ENCODE results near the gene APOA1.

APOA1 gene

DNA sequence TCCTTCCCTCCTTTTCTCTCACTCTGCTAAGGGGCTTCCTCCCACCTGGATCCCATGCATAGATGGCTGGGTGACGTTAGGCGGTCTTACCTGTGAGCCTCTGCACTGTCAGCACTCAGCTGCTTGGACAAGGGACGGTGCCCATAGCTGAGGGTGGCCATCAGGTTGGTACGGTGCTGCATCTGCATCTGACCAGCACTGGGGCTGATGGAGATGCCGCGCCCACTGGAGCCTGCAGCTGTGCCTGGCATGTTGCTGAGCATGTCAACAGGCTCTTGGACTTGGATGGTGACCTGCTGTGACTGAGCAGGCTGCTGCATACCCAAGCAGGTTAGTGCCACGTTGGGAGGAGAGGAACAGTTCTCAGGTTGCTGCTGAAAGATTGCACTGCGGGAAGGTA, 21.8 kb upstream of the APOA1 start:
- DNase-seq (ENCODE audit: extremely low read depth in 1 of 2, low read depth in 1 of 2) = no peak

DNA sequence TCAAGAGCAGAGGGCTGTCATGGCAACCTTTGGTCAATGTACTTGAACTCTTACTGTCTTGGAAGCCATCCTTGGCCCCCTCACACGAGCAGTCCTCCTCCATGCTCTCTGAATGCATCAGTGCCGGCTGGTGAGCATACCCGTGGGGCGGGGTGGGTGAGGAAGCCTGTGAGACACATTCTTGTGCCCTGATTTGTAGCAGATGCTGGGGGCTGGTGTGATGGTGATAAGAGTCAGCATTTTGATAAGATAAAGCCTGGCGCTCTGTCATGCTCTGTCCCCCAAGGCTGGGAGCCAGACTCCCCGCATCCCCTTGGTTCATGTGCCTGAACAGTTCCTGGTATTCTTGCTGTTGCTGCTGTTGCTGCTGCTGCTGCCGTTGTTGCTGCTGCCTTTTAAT, 20.5 kb upstream of the APOA1 start:
- DNase-seq (ENCODE audit: extremely low read depth in 1 of 2, low read depth in 1 of 2) = no peak

DNA sequence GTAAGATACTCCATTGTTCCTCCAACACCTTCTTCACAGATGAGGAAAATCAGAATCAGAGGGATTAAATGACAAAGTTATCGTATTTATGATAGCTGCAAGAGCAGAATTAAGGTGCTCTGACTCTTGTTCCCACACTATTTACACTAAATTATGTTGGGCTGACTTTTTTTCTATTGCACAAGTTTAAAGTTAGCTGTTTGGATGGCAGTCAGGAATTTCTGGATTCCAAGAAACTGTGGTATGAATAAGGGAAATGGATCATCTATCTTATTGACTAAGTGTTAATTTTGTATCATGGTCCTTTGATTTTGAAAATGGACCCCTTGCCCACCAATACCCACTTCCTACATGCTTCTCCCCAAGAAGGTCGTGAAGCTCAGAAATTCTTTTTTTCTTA, 19.9 kb upstream of the APOA1 start:
- DNase-seq (ENCODE audit: extremely low read depth in 1 of 2, low read depth in 1 of 2) = no peak

DNA sequence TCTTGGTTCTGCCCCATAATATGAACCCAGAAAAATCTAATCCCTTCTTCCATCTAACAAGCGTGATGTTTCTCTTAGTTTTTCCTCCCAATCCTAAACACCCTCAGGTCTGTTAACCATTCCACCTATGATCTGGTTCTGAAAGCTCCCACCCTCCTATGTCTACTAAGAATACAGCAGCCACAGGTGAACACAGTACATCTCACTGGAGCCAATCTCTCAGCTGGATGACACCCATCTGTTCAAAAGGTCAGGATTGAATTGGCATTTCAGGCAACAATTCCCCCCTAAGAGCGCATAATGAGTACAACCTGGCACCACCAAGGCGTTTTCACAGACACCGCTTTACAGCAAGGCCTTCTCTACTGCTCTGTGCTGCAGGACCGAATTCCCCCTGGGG, 19.0 kb upstream of the APOA1 start:
- no peak for DNase-seq (ENCODE audit: extremely low read depth in 1 of 2, low read depth in 1 of 2)

DNA sequence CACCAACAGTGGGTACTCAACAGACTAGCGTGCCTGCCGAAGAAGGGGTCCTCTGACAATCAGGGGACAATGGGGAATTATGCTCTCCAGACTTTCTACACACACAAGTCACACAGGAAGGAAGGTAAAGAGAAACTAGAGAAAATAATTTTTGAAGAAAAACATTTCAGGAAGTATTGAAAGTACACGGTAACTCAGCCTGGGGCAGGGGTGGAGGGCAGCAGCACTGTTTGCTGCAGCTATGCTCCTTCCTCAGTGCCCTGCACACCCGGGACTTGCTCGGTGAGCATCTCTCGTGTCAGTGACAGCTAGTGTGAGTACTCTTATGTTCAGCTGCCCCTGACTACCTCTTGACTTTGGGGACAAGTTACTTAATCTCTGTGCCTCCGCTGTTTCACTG, 18.0 kb upstream of the APOA1 start:
- DNase-seq (ENCODE audit: extremely low read depth in 1 of 2, low read depth in 1 of 2) = no peak

DNA sequence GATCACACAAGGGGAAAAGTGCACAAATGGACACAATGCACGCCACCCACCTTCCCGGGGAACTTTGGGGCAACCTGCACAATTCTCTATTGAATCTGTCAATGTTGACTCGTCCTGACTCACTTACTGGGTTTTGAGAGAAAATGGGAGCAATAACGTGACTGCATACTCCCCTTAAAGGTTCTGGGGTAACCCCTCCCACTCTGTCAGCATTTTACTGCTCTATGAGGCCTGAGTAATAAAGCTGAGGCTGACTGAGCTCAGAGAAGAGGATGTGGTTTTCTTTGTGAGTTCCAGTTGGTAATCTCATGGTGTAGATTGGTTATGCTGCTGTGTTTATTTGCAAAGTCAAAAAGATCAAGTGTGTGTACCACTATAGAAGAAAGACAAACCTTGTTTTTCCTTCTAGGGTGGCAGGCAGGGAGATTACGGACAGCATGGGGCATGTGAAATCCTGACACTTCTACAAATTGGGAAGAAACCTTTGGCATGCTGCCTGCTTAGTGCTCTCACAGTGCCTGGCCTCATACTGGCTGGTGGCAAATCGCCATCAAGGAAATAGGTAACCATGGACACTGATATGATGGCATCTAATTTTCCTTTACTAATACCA, 16.1 kb upstream of the APOA1 start:
- peak; percentile 13 to 53 for DNase-seq (ENCODE audit: extremely low read depth in 1 of 2, low read depth in 1 of 2)

DNA sequence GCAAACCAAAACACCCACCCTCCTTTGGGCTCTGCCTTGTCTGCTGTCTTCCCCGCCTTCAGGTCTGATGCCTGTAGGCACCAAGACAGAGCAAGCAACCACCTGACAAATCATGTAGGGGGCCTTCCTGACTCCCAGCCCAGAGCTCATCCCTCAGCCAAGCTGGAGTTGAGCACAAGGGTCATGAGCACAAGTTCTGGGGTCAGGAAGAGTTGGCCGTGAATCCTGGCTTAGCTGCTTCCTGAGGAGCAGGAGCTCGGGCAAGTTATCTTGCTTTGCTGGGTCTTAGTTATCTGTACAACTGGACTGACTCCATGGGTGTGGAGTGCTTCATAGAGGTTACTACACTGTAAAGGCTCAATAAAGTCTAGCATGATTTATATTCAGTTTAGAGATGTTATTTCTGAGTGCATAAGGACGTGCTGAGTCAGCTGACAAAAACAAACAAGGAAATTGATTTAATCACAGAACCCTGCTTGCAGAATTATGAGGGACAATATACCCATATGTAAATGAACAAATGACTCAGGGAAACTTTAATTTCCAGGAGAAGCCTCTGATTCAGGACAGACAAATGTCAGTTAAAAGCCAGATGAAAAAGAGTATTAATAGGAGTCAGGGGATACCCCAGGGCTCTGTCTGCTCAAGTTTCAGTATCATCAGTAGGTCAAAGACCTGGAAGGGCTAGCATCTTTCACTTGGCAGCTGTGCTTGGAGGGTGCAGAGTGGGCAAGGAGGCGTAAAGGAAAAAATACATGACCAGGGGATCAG, 15.0 kb upstream of the APOA1 start:
- no peak for DNase-seq (ENCODE audit: extremely low read depth in 1 of 2, low read depth in 1 of 2)

DNA sequence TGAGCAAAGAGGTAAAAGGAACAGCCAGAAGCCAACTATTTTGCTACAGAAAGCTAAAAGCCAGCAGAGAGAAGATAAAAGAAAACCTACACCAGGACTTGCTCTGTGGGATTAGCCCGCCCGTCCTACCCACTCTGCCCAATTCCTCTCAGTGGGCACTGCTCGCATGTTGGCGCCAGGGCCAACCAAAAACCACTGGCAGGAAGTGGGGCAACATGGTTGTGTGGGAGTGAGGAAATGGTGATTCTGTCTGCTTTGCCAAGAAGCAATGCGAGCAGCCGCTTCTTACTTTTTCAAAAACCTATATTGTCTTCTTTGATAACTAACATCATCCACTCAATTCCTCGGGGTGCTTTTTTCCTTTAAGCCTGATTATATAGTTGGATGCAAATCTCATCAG, 14.2 kb upstream of the APOA1 start:
- DNase-seq (ENCODE audit: extremely low read depth in 1 of 2, low read depth in 1 of 2) = peak; percentile 27 to 30

DNA sequence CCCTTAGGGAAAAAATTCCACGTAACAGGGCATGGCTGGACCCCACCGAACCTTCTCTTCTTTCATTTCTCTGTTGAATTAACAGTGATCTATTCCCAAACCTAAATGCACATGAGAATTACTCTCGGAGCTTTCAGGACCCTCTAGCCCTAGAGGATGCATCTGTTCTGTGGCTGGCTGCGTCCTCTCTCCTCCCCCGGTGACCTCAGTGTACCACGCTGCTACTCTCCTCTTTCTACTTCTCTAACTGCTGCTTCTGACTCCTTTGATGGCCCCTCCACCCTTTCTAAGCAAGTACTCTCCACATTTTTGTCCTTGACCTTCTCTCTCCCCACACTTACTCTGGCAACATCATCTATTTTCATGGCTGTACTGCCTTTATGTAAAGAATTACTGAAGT, 12.1 kb upstream of the APOA1 start:
- DNase-seq (ENCODE audit: extremely low read depth in 1 of 2, low read depth in 1 of 2) = no peak

DNA sequence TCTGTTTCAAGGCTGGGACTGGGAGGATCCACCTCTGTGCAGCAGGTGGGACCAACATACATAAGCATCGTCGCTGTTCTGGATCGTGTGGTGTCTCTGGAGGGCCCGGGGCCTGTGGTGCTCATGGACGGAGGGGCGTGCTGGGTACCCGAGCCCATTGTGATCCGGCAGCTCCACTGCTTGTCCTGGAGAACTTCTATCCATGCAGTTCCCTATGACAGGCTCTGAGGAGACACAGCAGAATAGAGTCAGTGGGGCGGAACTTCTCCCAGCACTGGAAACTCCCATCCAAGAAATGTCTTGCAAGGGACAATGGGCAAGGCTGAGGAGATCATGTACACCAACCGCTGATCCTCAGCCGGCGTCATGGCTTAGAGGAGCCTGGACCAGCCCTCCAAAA, 11.6 kb upstream of the APOA1 start:
- DNase-seq (ENCODE audit: extremely low read depth in 1 of 2, low read depth in 1 of 2) = no peak

DNA sequence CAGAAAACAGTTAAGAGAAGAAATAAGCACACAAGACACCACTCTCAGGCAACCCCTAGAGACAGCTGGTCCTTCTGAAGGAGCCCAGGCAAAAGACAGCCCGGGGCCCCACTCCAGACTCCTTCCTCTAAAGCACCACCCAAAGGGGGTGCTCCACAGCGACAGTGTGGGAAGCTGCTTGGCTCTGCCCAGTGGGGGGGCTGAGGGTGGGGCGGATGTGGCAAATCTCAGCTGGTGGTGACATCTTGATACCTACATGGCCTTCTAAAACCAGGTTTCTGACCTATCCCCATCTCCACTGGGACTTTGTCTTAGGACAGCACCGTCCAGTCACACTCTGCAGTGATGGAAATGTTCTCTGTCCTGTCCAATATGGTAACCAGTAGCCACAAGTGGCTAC, 10.2 kb upstream of the APOA1 start:
- DNase-seq (ENCODE audit: extremely low read depth in 1 of 2, low read depth in 1 of 2) = no peak

DNA sequence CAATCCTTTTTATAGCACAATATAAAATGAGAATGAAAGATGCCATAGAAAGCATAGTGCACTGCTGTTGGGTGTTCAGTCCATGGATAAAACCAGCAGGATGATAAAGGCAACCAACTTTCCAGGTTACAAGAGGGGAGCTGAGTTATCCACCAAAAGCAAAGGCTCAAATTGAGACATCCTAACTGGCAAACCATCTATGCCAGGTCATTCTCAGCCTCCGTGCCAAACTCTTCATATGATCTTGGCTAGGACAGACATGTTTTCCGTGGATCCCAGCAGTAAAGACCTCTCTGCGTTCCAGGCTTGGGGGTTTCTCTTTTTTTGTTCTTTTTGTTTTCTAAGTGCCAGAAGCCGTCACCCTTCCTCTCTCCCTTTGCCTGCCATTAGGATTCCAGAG, 7.3 kb upstream of the APOA1 start:
- DNase-seq (ENCODE audit: extremely low read depth in 1 of 2, low read depth in 1 of 2) = no peak

DNA sequence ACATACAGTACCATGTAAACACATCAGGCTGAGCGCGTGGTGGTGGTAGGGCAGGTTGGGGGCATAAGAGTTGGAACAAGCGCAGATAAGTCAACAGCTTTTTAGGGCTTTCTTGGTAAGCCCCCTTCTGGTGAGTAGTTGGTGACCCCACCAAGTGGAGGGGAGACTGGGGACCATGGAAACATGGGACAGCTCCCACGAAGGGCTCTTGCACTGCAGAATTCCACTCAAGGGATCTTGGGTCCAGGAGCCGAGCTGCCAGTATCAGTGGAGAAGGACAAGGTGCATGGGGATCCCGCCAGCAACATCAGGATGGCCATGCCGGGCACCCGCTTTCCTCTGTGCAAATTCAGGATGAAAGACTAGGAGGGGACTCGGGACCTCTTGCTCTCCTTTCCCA, 6.2 kb upstream of the APOA1 start:
- no peak for DNase-seq (ENCODE audit: extremely low read depth in 1 of 2, low read depth in 1 of 2)

DNA sequence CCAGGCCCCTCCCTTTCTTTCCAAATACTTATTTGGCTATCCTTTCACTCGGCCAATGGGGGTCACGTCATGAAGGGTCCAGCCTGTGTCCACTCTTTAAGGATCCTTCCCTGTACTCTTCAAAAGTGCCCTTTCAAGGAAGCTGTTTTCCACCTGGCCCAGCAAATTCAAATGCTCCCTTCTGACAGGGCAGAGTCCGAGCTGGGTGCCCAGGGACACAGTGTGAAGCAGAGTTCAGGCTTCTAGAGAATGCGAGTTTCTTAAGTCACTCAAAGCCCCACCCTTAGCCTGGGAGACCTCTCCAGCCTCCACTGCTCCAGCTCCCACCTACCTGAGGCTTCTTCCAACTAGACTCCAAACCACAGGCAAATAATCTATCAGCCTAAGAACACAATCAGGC, 5.5 kb upstream of the APOA1 start:
- no peak for DNase-seq (ENCODE audit: extremely low read depth in 1 of 2, low read depth in 1 of 2)

DNA sequence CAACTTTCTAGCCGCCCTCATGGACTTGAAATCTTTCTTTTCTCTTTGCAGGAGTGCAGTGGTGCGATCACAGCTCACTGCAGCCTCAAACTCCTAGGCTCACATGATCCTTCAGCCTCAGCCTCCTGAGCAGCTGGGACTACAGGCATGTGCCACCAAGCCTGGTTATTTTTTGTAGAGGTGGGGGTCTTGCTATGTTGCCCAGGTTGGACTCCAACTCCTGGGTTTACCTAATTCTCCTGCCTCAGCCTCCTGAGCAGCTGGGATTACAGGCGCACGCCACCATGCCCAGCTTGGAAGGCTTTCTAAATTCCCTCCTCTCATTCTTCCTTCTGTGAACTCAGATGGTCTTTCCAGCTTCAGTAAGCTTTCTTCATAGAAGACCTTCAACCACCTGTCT, 4.7 kb upstream of the APOA1 start:
- DNase-seq (ENCODE audit: extremely low read depth in 1 of 2, low read depth in 1 of 2) = no peak

DNA sequence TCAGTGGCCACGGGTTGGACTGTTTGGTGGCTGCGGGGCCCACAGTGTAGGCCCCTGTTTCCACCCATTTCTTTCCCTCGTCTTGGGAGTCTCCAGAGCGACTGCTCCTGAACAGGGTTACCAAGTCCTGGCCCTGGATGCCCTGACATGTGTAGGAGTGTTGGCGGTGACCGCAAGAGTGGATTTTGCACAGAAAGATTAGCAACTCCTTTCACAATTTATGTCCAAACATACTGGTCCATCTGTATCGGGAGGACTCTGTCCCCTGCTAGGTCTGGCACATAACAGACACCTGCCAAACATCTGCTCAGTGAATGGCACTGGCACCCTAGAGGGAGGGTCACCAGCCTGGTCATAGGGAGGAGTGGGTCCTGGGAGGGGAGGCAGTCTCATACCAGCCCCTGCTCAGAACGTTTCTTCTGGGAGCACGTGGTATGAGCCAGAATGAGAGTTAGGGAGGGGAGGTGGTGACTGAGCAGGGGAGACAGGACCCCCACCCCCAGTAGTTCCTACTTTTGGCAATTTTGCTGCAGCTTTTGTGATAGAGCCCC, 3.4 kb upstream of the APOA1 start:
- DNase-seq (ENCODE audit: extremely low read depth in 1 of 2, low read depth in 1 of 2) = no peak

DNA sequence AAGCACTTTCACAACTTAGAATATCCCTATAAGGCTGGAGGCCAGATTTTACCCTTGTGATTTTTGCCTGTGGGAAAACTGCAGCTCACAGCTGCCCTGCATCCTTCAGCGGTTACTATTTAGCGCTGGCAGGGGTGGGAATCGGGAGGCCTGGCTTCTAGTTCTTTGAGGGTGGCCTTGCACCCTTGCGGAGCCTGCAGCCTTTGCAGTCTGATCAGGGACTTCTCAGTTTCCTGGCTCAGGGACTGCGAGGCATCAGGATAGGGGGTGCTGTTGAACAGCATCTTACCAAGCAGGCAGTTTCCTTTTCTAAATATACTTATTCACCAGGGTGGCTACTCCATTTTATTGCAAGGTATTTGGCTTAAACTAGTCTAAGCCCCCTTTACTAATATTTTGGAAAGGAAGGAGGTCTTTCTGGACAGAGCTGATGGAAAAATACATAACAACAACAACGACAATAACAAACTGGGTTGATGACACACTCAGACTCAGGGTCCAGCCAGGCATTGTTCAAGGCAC, 2.9 kb upstream of the APOA1 start:
- no peak for DNase-seq (ENCODE audit: extremely low read depth in 1 of 2, low read depth in 1 of 2)

DNA sequence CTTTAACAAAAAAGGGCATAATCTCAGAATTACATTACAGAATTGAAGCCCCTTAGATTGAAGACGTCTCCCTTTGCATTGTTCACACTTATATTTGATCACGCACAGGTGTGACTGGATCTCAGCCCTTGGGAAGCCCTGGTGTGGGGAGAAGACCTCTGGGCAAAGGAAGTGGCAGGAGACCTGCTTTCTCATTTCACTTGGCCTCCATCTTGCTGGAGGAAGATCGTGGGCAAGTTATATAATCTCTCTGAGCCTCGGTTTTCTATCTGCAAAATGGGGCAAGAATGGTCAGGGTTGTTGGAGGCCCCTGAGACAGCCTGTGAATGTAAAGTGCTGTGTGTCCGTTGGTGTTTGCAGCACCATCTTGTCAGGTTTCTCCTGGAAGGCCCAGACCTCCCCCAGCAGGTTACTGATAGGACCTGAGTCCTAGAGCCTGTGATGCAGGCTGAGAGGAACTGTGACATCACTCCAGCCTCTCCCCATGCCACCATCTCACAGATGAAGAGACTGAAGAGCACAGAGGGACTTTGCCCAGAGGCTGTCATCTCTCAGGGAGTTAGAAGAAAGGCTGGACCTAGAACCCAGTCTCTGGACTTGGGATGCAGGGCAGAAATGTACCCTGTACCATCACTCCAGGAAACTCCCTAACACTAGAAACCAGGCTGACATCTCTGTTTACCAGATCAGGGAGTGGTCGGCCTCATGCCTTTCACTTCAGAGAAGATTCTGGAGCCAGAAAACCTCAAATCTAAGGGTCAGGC, 1.1 kb upstream of the APOA1 start:
- DNase-seq (ENCODE audit: extremely low read depth in 1 of 2, low read depth in 1 of 2) = no peak

DNA sequence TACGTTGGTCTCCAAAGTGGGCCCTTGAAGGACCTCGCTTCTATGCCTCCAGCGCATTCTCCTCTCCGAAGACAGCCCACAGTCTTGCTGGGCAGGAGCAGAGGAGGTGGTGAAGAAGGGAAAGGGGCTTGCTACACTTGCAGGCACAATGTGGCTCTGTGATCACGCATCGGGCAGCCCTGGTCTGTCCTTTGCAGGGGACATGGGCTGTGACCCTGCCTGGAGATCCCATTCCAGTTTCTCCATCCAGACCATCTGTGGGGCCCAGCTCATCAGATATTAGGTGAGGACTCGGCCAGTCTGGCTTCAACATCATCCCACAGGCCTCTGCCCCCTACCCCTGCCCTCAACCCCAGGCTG, 810 bp downstream of the APOA1 start:
- DNase-seq (ENCODE audit: extremely low read depth in 1 of 2, low read depth in 1 of 2) = no peak

DNA sequence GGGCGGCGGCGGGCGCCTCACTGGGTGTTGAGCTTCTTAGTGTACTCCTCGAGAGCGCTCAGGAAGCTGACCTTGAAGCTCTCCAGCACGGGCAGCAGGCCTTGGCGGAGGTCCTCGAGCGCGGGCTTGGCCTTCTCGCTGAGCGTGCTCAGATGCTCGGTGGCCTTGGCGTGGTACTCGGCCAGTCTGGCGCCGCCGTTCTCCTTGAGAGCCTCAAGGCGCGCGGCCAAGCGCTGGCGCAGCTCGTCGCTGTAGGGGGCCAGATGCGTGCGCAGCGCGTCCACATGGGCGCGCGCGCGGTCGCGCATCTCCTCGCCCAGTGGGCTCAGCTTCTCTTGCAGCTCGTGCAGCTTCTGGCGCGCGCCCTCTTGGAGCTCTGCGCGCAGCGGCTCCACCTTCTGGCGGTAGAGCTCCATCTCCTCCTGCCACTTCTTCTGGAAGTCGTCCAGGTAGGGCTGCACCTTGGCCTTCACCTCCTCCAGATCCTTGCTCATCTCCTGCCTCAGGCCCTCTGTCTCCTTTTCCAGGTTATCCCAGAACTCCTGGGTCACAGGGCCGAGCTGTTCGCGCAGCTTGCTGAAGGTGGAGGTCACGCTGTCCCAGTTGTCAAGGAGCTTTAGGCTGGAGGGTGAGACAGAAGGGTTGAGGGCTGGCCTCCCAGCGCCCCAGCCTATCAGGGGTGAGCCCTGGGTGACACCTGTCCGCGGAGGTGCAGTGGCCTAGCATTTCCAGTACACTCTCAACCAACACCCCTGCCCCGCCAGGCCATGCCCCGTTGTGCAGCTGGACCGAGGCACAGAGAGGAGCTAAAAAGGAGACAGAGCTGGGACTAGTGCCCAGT, 1.4 kb downstream of the APOA1 start:
- DNase-seq (ENCODE audit: extremely low read depth in 1 of 2, low read depth in 1 of 2) = peak; percentile 69 to 76
